H1 (cell line): ENCODE measurements around the gene TNXB. TPM values are rescaled to one million over a fixed set of nuclear protein-coding genes. Genes with fewer than 3 reads are reported as not detected.

ENCODE experiments used
- CHD2 ChIP-seq: IDR thresholded peaks from 2 replicates; pipeline ENCODE4 v1.6.1; 2012; ENCODE audit warnings: low read length, improper control_type of control experiment
- EGR1 ChIP-seq: IDR thresholded peaks from 2 replicates; pipeline ENCODE4 v1.6.1; 2011; ENCODE audit warnings: low read depth, low read length, borderline replicate concordance
- SAP30 ChIP-seq: fragments of 300-600 bp; sonication (generic); IDR thresholded peaks from 2 replicates; pipeline ENCODE4 v1.7.1; 2012; ENCODE audit warnings: low read length, moderate library complexity, mild to moderate bottlenecking, inconsistent platforms; ENCODE audit not compliant: insufficient read depth, insufficient replicate concordance
- TEAD4 ChIP-seq: IDR thresholded peaks from 2 replicates; pipeline ENCODE4 v1.6.1; 2012; ENCODE audit warnings: low read depth, low read length, inconsistent platforms, mixed read lengths
- polyA plus RNA-seq, 7 experiments: library from polyadenylated mRNA; depleted of rRNA in 3 of 7; stranded (reverse) in 5 of 7; unstranded in 2 of 7; fragments of >200 nt in 5 of 7; fragments of 200-250 nt in 2 of 7; gene quantifications; 1 replicate in 5 of 7; 2 replicates in 1 of 7; 4 replicates in 1 of 7; pipeline versions ENCODE4 v1.2.1 to v1.2.3, GENCODE V29; 2011 to 2013; ENCODE audit warnings: missing spikeins in 2 of 7, mixed read lengths in 2 of 7
- total RNA-seq: library from RNA; stranded (reverse); fragmentation: NEBNext Ultra II Directional; extraction: Animal tissue kit (Norgen Biotek cat#: 25700); gene quantifications from 2 replicates; pipeline ENCODE4 v1.2.1, GENCODE V29; 2021

The TNXB gene
- total and polyA plus RNA-seq, 2 of the 8 experiments (the other 6 are each of a cell fraction or from before 2014, with no cell fraction given): 3.1 to 4.8 TPM

- TF ChIP-seq EGR1: no peak
- TF ChIP-seq CHD2: no peak
- no peak for TF ChIP-seq SAP30
- no peak for TF ChIP-seq TEAD4
These were observed 39.4 kb upstream of the TNXB start (continued) for GRCh38 chr6:32148289-32149091.
